ENCODE data around the gene PROX1.

Gene PROX1

GRCh38 chr1:213966122-213966521, 21.7 kb upstream of the PROX1 start:
- Histone ChIP-seq H3K4me1 (ENCODE audit: control insufficient read depth, low read length) (no peaks in the 10 kb centered on the region), H3K79me2 (ENCODE audit: control insufficient read depth, low read length) (no peaks in the 10 kb centered on the region), H3F3A (ENCODE audit: control insufficient read depth, insufficient read depth) (no peaks in the 10 kb centered on the region), H3K9me2 (replicated peaks; ENCODE audit: control insufficient read depth, low read length) (no peaks in the 10 kb centered on the region), H3K36me3 (ENCODE audit: control insufficient read depth, low read length) (no peaks in the 10 kb centered on the region), H3K27ac (ENCODE audit: low read depth, low read length) (no peak overlapping the region), H3K4me2 (ENCODE audit: low read length) (no peak overlapping the region), H3K9me3 (ENCODE audit: control insufficient read depth, insufficient read depth, low read length) (no peaks in the 10 kb centered on the region), H3K4me3 (ENCODE audit: low read length) (no peak overlapping the region), H4K20me1 (ENCODE audit: control insufficient read depth, insufficient read depth, low read depth, low read length) (no peaks in the 10 kb centered on the region), H3K27me3 (ENCODE audit: control insufficient read depth, low read length) (peaks cover 9% of the 10 kb centered on the region; the same call in 1 of the 2 replicates)
- TF ChIP-seq EZH2phosphoT487 (IDR thresholded peaks at IDR 0.05; ENCODE audit: borderline replicate concordance, low read length), result no peak
- TF ChIP-seq CTCF (IDR thresholded peaks at IDR 0.05; ENCODE audit: low read depth, low read length, poor library complexity, severe bottlenecking), result no peak

GRCh38 chr1:213968146-213968825, 19.5 kb upstream of the PROX1 start:
- Histone ChIP-seq H3K4me2 (ENCODE audit: low read length) (no peak overlapping the region), H3K9me3 (ENCODE audit: control insufficient read depth, insufficient read depth, low read length) (no peaks in the 10 kb centered on the region), H3K36me3 (ENCODE audit: control insufficient read depth, low read length) (no peaks in the 10 kb centered on the region), H3K27me3 (ENCODE audit: control insufficient read depth, low read length) (peaks cover 9% of the 10 kb centered on the region; the same call in 1 of the 2 replicates), H3K4me1 (ENCODE audit: control insufficient read depth, low read length) (no peaks in the 10 kb centered on the region), H3K9me2 (replicated peaks; ENCODE audit: control insufficient read depth, low read length) (no peaks in the 10 kb centered on the region), H3K4me3 (ENCODE audit: low read length) (no peak overlapping the region), H3K79me2 (ENCODE audit: control insufficient read depth, low read length) (no peaks in the 10 kb centered on the region), H4K20me1 (ENCODE audit: control insufficient read depth, insufficient read depth, low read depth, low read length) (no peaks in the 10 kb centered on the region), H3K27ac (ENCODE audit: low read depth, low read length) (no peak overlapping the region), H3F3A (ENCODE audit: control insufficient read depth, insufficient read depth) (no peaks in the 10 kb centered on the region)
- TF ChIP-seq CTCF (IDR thresholded peaks at IDR 0.05; ENCODE audit: low read depth, low read length, poor library complexity, severe bottlenecking) (no peak), EZH2phosphoT487 (IDR thresholded peaks at IDR 0.05; ENCODE audit: borderline replicate concordance, low read length) (no peak)

- Histone ChIP-seq H3K27me3 (ENCODE audit: control insufficient read depth, low read length) (peaks cover 9% of the 10 kb centered on the region; the same call in 1 of the 2 replicates), H3F3A (ENCODE audit: control insufficient read depth, insufficient read depth) (no peaks in the 10 kb centered on the region), H3K9me2 (replicated peaks; ENCODE audit: control insufficient read depth, low read length) (no peaks in the 10 kb centered on the region), H3K36me3 (ENCODE audit: control insufficient read depth, low read length) (no peaks in the 10 kb centered on the region), H3K4me1 (ENCODE audit: control insufficient read depth, low read length) (no peaks in the 10 kb centered on the region), H3K4me2 (ENCODE audit: low read length) (no peak overlapping the region), H4K20me1 (ENCODE audit: control insufficient read depth, insufficient read depth, low read depth, low read length) (no peaks in the 10 kb centered on the region), H3K9me3 (ENCODE audit: control insufficient read depth, insufficient read depth, low read length) (no peaks in the 10 kb centered on the region), H3K4me3 (ENCODE audit: low read length) (no peak overlapping the region), H3K79me2 (ENCODE audit: control insufficient read depth, low read length) (no peaks in the 10 kb centered on the region), H3K27ac (ENCODE audit: low read depth, low read length) (no peak overlapping the region)
- TF ChIP-seq CTCF (IDR thresholded peaks at IDR 0.05; ENCODE audit: low read depth, low read length, poor library complexity, severe bottlenecking), result no peak
- no peak for TF ChIP-seq EZH2phosphoT487 (IDR thresholded peaks at IDR 0.05; ENCODE audit: borderline replicate concordance, low read length)
Observed at GRCh38 chr1:213969958-213970555, 17.7 kb upstream of the PROX1 start.

Measured in DOHH2 (cell line).